H1 (cell line): ENCODE data around the gene RAB43. TPM values are rescaled to one million over a fixed set of nuclear protein-coding genes. Genes with fewer than 3 reads are reported as not detected.

Source experiments
- CTCF ChIA-PET: fragments of 300-600 bp; sonication (Branson Sonifier 250); formaldehyde crosslinking; loops from one replicate; lab custom pipeline; 2021; ENCODE audit not compliant: partially characterized antibody; lab: Charles Lee
- POLR2A ChIA-PET: fragments of 300-600 bp; sonication (Branson Sonifier 250); formaldehyde crosslinking; loops from one replicate; lab custom pipeline; 2021; ENCODE audit warnings: inconsistent platforms; ENCODE audit not compliant: partially characterized antibody; lab: Charles Lee
- DNase-seq, 2 experiments: peaks; one replicate each; pipeline versions ENCODE4 v3.0.0 to v3.0.0-alpha.2; 2010 to 2022; ENCODE audit warnings: low spot score in 2 of 2, low read depth in 1 of 2, mixed read lengths in 1 of 2
- FAIRE-seq: peaks from 2 replicates; lab custom pipeline; 2011; peaks lifted over from hg19 to GRCh38; lab: Jason Lieb, UNC
- H2AFZ ChIP-seq: 2 replicates; pipeline ENCODE4 v1.8.1; 2012; ENCODE audit warnings: low read length, inconsistent platforms
- H2AK5ac ChIP-seq: 2 replicates; pipeline ENCODE4 v1.6.1; 2013; ENCODE audit warnings: low read depth, low read length
- H2BK120ac ChIP-seq: replicated peaks from 2 replicates; pipeline ENCODE3; 2013; ENCODE audit warnings: low read depth, low read length, inconsistent platforms
- H2BK12ac ChIP-seq: 2 replicates; pipeline ENCODE4 v1.6.1; 2013; ENCODE audit warnings: low read depth, low read length
- H2BK15ac ChIP-seq: 2 replicates; pipeline ENCODE4 v1.6.1; 2013; ENCODE audit warnings: low read length
- H2BK20ac ChIP-seq: 2 replicates; pipeline ENCODE4 v1.6.1; 2013; ENCODE audit warnings: low read length
- H2BK5ac ChIP-seq: 2 replicates; pipeline ENCODE4 v1.6.1; 2013; ENCODE audit warnings: low read depth, low read length
- H3K14ac ChIP-seq: 2 replicates; pipeline ENCODE4 v1.6.1; 2013; ENCODE audit warnings: inconsistent platforms; ENCODE audit not compliant: insufficient read length
- H3K18ac ChIP-seq: 2 replicates; pipeline ENCODE4 v1.6.1; 2013; ENCODE audit warnings: low read length; ENCODE audit errors: extremely low read depth
- H3K23ac ChIP-seq: 2 replicates; pipeline ENCODE4 v1.6.1; 2013; ENCODE audit warnings: inconsistent platforms; ENCODE audit not compliant: insufficient read length
- H3K23me2 ChIP-seq: 2 replicates; pipeline ENCODE4 v1.6.1; 2013; ENCODE audit warnings: low read depth, low read length
- H3K27ac ChIP-seq: 2 replicates; pipeline ENCODE4 v1.6.1; 2011; ENCODE audit warnings: low read depth, low read length, inconsistent platforms
- H3K27me3 ChIP-seq, 4 experiments: replicated peaks in 1 of 4; 1 replicate in 1 of 4; 2 replicates in 3 of 4; pipeline versions ENCODE4 v1.6.1 to v1.8.1; 2011 to 2013; ENCODE audit warnings: low read length in 3 of 4, mild to moderate bottlenecking in 3 of 4, inconsistent platforms in 2 of 4, mixed read lengths in 2 of 4, moderate library complexity in 1 of 4; ENCODE audit not compliant: control insufficient read depth in 3 of 4, insufficient read depth in 3 of 4; ENCODE audit errors: extremely low read depth in 1 of 4
- H3K36me3 ChIP-seq, 4 experiments: 2 replicates each; pipeline versions ENCODE4 v1.6.1 to v1.8.1; 2011 to 2013; ENCODE audit warnings: mild to moderate bottlenecking in 4 of 4, low read length in 3 of 4, moderate library complexity in 2 of 4, control low read depth in 1 of 4, inconsistent platforms in 1 of 4; ENCODE audit not compliant: insufficient read depth in 4 of 4, control insufficient read depth in 2 of 4
- H3K4ac ChIP-seq: replicated peaks from 2 replicates; pipeline ENCODE3; 2013; ENCODE audit warnings: low read length, low read depth, mixed read lengths, inconsistent platforms; ENCODE audit not compliant: insufficient read length
- H3K4me1 ChIP-seq, 4 experiments: replicated peaks in 1 of 4; 1 replicate in 1 of 4; 2 replicates in 3 of 4; pipeline versions ENCODE4 v1.6.1 to v1.8.1; 2011 to 2013; ENCODE audit warnings: low read length in 3 of 4, inconsistent platforms in 2 of 4, mixed read lengths in 1 of 4; ENCODE audit not compliant: insufficient read depth in 4 of 4, control insufficient read depth in 3 of 4
- H3K4me2 ChIP-seq, 2 experiments: 2 replicates each; pipeline versions ENCODE4 v1.6.1 to v1.8.1; 2011 to 2013; ENCODE audit warnings: low read depth in 2 of 2, low read length in 2 of 2, control low read depth in 1 of 2, inconsistent platforms in 1 of 2, mild to moderate bottlenecking in 1 of 2; ENCODE audit not compliant: insufficient read depth in 1 of 2
- H3K4me3 ChIP-seq, 4 experiments: fragments of 200-600, 300-600 bp in 1 of 4; sonication (generic), shearing (Covaris generic), sonication (Bioruptor Twin) in 1 of 4; 2 replicates each; pipeline versions ENCODE4 v1.5.1 to v1.8.1; 2011 to 2016; ENCODE audit warnings: low read length in 4 of 4, low read depth in 3 of 4, control low read depth in 2 of 4, inconsistent platforms in 2 of 4, mild to moderate bottlenecking in 2 of 4, mixed read lengths in 1 of 4, moderate library complexity in 1 of 4; ENCODE audit not compliant: insufficient read depth in 2 of 4; ENCODE audit errors: extremely low read depth in 1 of 4
- H3K56ac ChIP-seq: replicated peaks from 2 replicates; pipeline ENCODE3; 2013; ENCODE audit warnings: low read depth, mild to moderate bottlenecking, mixed read lengths, low read length, inconsistent platforms; ENCODE audit not compliant: insufficient read length
- H3K79me1 ChIP-seq: 2 replicates; pipeline ENCODE4 v1.6.1; 2013; ENCODE audit warnings: low read depth, low read length, control low read depth
- H3K79me2 ChIP-seq, 2 experiments: 2 replicates each; pipeline versions ENCODE4 v1.6.1 to v1.8.1; 2012 to 2013; ENCODE audit warnings: low read length in 2 of 2, mild to moderate bottlenecking in 2 of 2, inconsistent platforms in 1 of 2; ENCODE audit not compliant: insufficient read depth in 2 of 2, control insufficient read depth in 1 of 2
- H3K9ac ChIP-seq, 4 experiments: replicated peaks in 1 of 4; 1 replicate in 1 of 4; 2 replicates in 3 of 4; pipeline versions ENCODE4 v1.6.1 to v1.8.1; 2011 to 2013; ENCODE audit warnings: low read depth in 3 of 4, low read length in 3 of 4, control low read depth in 2 of 4, mild to moderate bottlenecking in 2 of 4, moderate library complexity in 2 of 4, inconsistent platforms in 1 of 4; ENCODE audit errors: extremely low read depth in 1 of 4
- H3K9me3 ChIP-seq, 2 experiments: 2 replicates each; pipeline versions ENCODE4 v1.6.1 to v1.8.1; 2012 to 2013; ENCODE audit warnings: mild to moderate bottlenecking in 2 of 2, moderate library complexity in 2 of 2, control low read depth in 1 of 2, inconsistent platforms in 1 of 2, low read depth in 1 of 2, low read length in 1 of 2, mixed read lengths in 1 of 2; ENCODE audit not compliant: insufficient read depth in 2 of 2
- H4K20me1 ChIP-seq, 2 experiments: replicated peaks in 1 of 2; 2 replicates each; pipeline versions ENCODE3 to v1.8.1; 2011 to 2013; ENCODE audit warnings: inconsistent platforms in 2 of 2, low read length in 2 of 2, mild to moderate bottlenecking in 1 of 2; ENCODE audit not compliant: insufficient read depth in 2 of 2, control insufficient read depth in 1 of 2
- H4K5ac ChIP-seq: 2 replicates; pipeline ENCODE4 v1.6.1; 2013; ENCODE audit warnings: low read length, low read depth, mixed read lengths, inconsistent platforms; ENCODE audit not compliant: insufficient read length
- H4K8ac ChIP-seq: 2 replicates; pipeline ENCODE4 v1.8.0; 2013; ENCODE audit warnings: mild to moderate bottlenecking, moderate library complexity, low read length, inconsistent platforms; ENCODE audit not compliant: insufficient read depth; ENCODE audit errors: extremely low read depth
- H4K91ac ChIP-seq: replicated peaks from 2 replicates; pipeline ENCODE3; 2013; ENCODE audit warnings: low read length, mixed read lengths, inconsistent platforms; ENCODE audit not compliant: insufficient read length
- EGR1 ChIP-seq: IDR thresholded peaks from 2 replicates; pipeline ENCODE4 v1.6.1; 2011; ENCODE audit warnings: low read depth, low read length, borderline replicate concordance
- GTF2F1 ChIP-seq: IDR thresholded peaks from 2 replicates; pipeline ENCODE4 v1.6.1; 2012; ENCODE audit warnings: low read depth, low read length, improper control_type of control experiment, borderline replicate concordance
- NANOG ChIP-seq: IDR thresholded peaks from 2 replicates; pipeline ENCODE4 v1.6.1; 2011; ENCODE audit warnings: low read length, low read depth, mild to moderate bottlenecking, inconsistent platforms; ENCODE audit not compliant: insufficient read depth, poor library complexity, severe bottlenecking
- PHF8 ChIP-seq: fragments of 200-600 bp; sonication (generic); conservative IDR thresholded peaks from 2 replicates; pipeline ENCODE4 v1.7.1; 2012; ENCODE audit warnings: low read depth, mild to moderate bottlenecking, inconsistent platforms, low read length, moderate library complexity
- SP1 ChIP-seq: IDR thresholded peaks from 2 replicates; pipeline ENCODE4 v1.6.1; 2011; ENCODE audit warnings: low read depth, low read length
- TAF1 ChIP-seq: IDR thresholded peaks from 2 replicates; pipeline ENCODE4 v1.6.1; 2011; ENCODE audit warnings: mild to moderate bottlenecking, low read depth, low read length
- WGBS, 2 experiments: shearing (Covaris generic) in 1 of 2; methylation state at CpG; one replicate each; pipeline versions ENCODE4 v1.1.6 to v1.1.7; 2013 to 2015; ENCODE audit warnings: low lambda C conversion rate in 2 of 2, mixed read lengths in 2 of 2, inconsistent platforms in 1 of 2, low coverage in 1 of 2, missing lambda C conversion rate in 1 of 2; ENCODE audit not compliant: insufficient replicate concordance in 2 of 2, insufficient coverage in 1 of 2, insufficient read length in 1 of 2; ENCODE audit errors: extremely low coverage in 1 of 2, missing lambda C conversion rate in 1 of 2; 5-methylcytosine and 5-hydroxymethylcytosine counted together
- polyA plus RNA-seq, 7 experiments: library from polyadenylated mRNA; depleted of rRNA in 3 of 7; stranded (reverse) in 5 of 7; unstranded in 2 of 7; fragments of >200 nt in 5 of 7; fragments of 200-250 nt in 2 of 7; gene quantifications; 1 replicate in 5 of 7; 2 replicates in 1 of 7; 4 replicates in 1 of 7; pipeline versions ENCODE4 v1.2.1 to v1.2.3, GENCODE V29; 2011 to 2013; ENCODE audit warnings: missing spikeins in 2 of 7, mixed read lengths in 2 of 7
- total RNA-seq: library from RNA; stranded (reverse); fragmentation: NEBNext Ultra II Directional; extraction: Animal tissue kit (Norgen Biotek cat#: 25700); gene quantifications from 2 replicates; pipeline ENCODE4 v1.2.1, GENCODE V29; 2021

Gene RAB43
- total and polyA plus RNA-seq, 2 of the 8 experiments (the other 6 are each of a cell fraction or from before 2014, with no cell fraction given): 13.1 to 19.4 TPM

DNA sequence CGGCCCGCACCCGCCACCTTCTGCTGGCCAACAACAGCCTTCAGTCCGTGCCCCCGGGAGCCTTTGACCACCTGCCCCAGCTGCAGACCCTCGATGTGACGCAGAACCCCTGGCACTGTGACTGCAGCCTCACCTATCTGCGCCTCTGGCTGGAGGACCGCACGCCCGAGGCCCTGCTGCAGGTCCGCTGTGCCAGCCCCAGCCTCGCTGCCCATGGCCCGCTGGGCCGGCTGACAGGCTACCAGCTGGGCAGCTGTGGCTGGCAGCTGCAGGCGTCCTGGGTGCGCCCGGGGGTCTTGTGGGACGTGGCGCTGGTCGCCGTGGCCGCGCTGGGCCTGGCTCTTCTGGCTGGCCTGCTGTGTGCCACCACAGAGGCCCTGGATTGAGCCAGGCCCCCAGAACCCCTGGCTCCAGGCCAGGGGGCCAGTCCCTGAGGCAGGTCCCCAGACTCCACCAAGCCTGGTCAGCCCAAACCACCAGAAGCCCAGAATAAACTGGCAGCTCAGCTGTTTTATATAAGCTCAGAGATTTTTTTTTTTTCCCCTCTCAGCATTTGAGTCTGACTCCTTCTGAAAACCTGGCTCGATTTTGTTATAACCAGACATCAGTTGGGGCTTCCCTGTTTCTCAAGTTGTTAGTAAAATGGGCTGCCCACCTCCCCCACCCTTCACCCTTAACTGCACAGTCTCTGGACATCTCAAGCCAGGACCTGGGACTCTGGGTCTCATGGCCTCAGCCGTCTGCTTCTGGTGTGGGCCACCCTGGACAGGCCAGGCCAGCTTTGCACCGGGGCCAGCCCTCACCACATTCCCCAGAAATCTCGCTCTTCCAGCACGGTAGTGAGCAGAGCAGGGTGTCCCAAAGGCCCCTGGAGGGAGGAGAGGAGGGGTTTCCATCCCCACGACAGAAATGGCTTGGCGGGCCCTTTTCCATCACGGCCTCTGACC, 59.4 kb downstream of the RAB43 start:
- no peak overlapping the region for H2BK15ac ChIP-seq
- no peaks in the 10 kb centered on the region for H3K9me3 ChIP-seq
- ChIA-PET POLR2A (no interaction called here), CTCF (interaction anchor here (1.1 to 14.9 kb wide), 4 partner anchors 6 to 92 kb away, joined by 4 to 210 read pairs (median 110); partner anchors contain the start of gene GP9)
- no peak overlapping the region for H3K4ac ChIP-seq
- 88% methylated on average over 28 of the region's 32 CpGs; no CpG with 5 or more reads in 1 of the 2 experiments for WGBS, 2 experiments
- H2BK12ac ChIP-seq: no peak overlapping the region
- no peak overlapping the region for H3K18ac ChIP-seq
- no peak overlapping the region for H2BK120ac ChIP-seq
- no peak overlapping the region for H3K14ac ChIP-seq
- TF ChIP-seq GTF2F1: no peak
- no peak for TF ChIP-seq EGR1
- TF ChIP-seq PHF8: no peak
- no peak for TF ChIP-seq SP1
- TF ChIP-seq TAF1: no peak
- no peak for TF ChIP-seq NANOG
- H4K5ac ChIP-seq: no peak overlapping the region
- H3K36me3 ChIP-seq: no peaks in the 10 kb centered on the region
- H2AK5ac ChIP-seq: no peak overlapping the region
- no peaks in the 10 kb centered on the region for H3K27me3 ChIP-seq
- no peak overlapping the region for H3K4me3 ChIP-seq
- no peak overlapping the region for H3K27ac ChIP-seq
- no peak overlapping the region for H4K91ac ChIP-seq
- H3K23ac ChIP-seq: no peak overlapping the region
- no peak overlapping the region for H3K56ac ChIP-seq
- DNase-seq (no peak), FAIRE-seq (no peak)
- no peaks in the 10 kb centered on the region for H4K20me1 ChIP-seq
- no peak overlapping the region; the same call in 1 of the 2 replicates for H2AFZ ChIP-seq
- H4K8ac ChIP-seq: peak overlapping the region; percentile 83; the same call in 1 of the 2 replicates
- no peak overlapping the region for H2BK20ac ChIP-seq
- H3K23me2 ChIP-seq: no peaks in the 10 kb centered on the region
- no peak overlapping the region for H3K4me2 ChIP-seq
- H3K4me1 ChIP-seq: no peaks in the 10 kb centered on the region; a peak in 1 of 7 replicates
- no peaks in the 10 kb centered on the region for H3K79me1 ChIP-seq
- H2BK5ac ChIP-seq: no peak overlapping the region
- H3K79me2 ChIP-seq: no peaks in the 10 kb centered on the region
- H3K9ac ChIP-seq: no peak overlapping the region
